ENCODE data around the gene ATP6V1D.
A peak's percentile ranks its signal among the peaks of the same experiment; 100 is the strongest.

The ATP6V1D gene

GRCh38 chr14:67370830-67371229 lies 11.2 kb upstream of the ATP6V1D start:
- TF ChIP-seq ZFX (IDR thresholded peaks at IDR 0.05; ENCODE audit: borderline replicate concordance) (no peak), CTCF (IDR thresholded peaks at IDR 0.05) (no peak)
- peak overlapping the region; percentile 61 for H3K27ac ChIP-seq

- no peak for TF ChIP-seq CTCF (IDR thresholded peaks at IDR 0.05)
- TF ChIP-seq ZFX (IDR thresholded peaks at IDR 0.05; ENCODE audit: borderline replicate concordance), result no peak
- H3K27ac ChIP-seq, result no peak overlapping the region
Observed at GRCh38 chr14:67365476-67365875, 5.9 kb upstream of the ATP6V1D start.

GRCh38 chr14:67360470-67361206 lies 1.0 kb upstream of the ATP6V1D start:
- peak overlapping the region; percentile 86 for H3K27ac ChIP-seq
- TF ChIP-seq ZFX (IDR thresholded peaks at IDR 0.05; ENCODE audit: borderline replicate concordance) (no peak), CTCF (IDR thresholded peaks at IDR 0.05) (no peak)

- TF ChIP-seq CTCF (IDR thresholded peaks at IDR 0.05) (no peak), ZFX (IDR thresholded peaks at IDR 0.05; ENCODE audit: borderline replicate concordance) (no peak)
- peak overlapping the region; percentile 86 for H3K27ac ChIP-seq
Observed at GRCh38 chr14:67358924-67359774, 455 bp downstream of the ATP6V1D start.

GRCh38 chr14:67357969-67358354 lies 1.6 kb downstream of the ATP6V1D start:
- H3K27ac ChIP-seq, result no peak overlapping the region
- TF ChIP-seq CTCF (IDR thresholded peaks at IDR 0.05) (no peak), ZFX (IDR thresholded peaks at IDR 0.05; ENCODE audit: borderline replicate concordance) (no peak)

- no peak overlapping the region for H3K27ac ChIP-seq
- TF ChIP-seq ZFX (IDR thresholded peaks at IDR 0.05; ENCODE audit: borderline replicate concordance), result no peak
- no peak for TF ChIP-seq CTCF (IDR thresholded peaks at IDR 0.05)
Observed at GRCh38 chr14:67357186-67357968, 2.2 kb downstream of the ATP6V1D start.

Measured in 22Rv1 (cell line).